HG02884 (cell line): ENCODE results near the gene ARHGEF11.
"Not testable (repeated sequence)": the region's sequence is repeated elsewhere in the genome, so short reads cannot be mapped to it uniquely, and the experiment has no call there.

Experiments
- ATAC-seq: cut with Tn5 transposase; IDR thresholded peaks from one replicate; pipeline ENCODE4 v1.9.1; 2021; ENCODE audit warnings: mild to moderate bottlenecking, moderate library complexity; ENCODE audit not compliant: unreplicated experiment

The ARHGEF11 gene

GRCh38 chr1:156931974-156932710 is 113.4 kb downstream of the ARHGEF11 start:
- ATAC-seq: no peak

DNA sequence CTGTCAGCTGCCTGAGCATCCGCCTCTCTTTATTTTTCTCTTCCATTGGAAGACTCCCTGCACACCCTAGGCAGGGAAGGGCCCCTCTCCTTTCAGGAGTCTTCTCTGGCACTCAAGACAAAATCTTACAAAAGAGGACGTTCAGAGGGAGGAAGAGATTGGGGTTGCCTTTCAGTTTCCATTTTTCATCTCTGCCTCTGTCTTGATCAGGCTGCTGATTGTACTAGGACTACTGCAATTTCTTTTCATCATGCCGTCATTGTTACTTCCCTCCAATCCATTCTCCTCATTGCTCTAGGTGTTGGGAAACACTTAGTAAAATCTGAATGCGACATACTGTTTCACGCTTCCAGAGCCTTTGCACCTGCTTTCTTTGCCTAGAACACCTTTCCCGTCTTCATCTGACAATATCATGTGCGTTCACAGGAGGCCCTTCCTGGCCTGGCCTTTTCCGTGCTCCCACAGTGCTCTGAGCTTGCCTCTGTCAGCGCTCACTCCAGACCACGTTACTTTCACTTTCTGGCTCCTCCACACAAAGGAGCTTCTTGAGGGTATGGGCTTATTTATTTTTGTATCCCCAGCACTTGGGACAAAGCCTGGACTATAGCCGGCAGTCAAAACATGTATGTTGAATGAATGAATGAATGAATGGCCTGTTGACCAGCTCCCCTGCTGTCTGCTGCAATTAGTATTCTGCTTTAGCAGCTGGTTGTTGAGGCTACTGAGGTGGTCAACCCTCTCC is 114.2 kb downstream of the ARHGEF11 start:
- no peak for ATAC-seq

DNA sequence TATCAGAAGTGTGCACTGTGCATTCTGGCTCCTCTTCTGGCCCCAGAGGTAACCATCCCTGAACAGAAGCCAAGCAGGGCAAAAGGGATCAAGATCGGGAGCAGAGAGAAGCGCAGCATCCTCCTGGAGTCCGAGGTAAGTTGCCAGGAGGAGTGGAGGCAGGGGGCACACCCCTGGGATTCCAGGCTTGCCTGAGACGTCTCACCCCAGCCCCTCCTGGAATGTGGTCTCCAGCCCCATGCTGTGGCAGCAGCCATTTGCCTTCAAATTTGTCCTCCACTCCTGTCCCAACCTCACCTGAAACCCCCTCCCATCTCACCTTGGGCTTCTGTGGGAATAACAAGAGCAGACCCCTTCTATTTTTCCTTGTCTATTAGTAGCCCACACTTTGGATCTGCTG is 115.1 kb downstream of the ARHGEF11 start:
- no peak for ATAC-seq

DNA sequence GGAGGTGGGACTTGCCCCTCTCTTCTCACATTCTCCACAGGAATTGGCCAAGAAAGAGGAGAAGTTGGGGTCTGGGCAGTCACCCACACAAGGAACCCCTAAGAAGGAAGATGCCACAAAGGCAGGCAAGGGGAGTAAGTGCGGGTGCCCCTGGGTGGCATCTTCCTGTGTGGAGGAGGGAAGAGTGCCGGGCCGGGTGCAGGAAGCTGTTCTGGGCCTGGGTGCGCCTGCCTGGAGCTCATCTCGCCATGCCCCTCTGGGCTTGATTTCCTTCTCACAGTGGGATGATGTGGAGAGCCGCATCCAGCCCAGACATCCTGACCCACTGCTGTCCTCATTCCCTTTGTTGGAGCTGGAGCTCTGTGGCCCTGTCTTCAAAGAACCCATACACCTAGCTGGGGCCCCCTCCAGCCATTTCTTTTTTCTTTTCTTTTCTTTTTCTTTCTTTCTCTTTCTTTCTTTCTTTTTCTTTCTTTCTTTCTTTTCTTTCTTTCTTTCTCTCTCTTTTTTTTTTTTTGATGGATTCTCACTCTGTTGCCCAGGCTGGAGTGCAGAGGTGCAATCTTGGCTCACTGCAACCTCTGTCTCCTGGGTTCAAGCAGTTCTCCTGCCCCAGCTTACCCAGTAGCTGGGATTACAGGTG is 115.8 kb downstream of the ARHGEF11 start:
- no peak for ATAC-seq

GRCh38 chr1:156928043-156928602 is 117.4 kb downstream of the ARHGEF11 start:
- ATAC-seq: no peak

DNA sequence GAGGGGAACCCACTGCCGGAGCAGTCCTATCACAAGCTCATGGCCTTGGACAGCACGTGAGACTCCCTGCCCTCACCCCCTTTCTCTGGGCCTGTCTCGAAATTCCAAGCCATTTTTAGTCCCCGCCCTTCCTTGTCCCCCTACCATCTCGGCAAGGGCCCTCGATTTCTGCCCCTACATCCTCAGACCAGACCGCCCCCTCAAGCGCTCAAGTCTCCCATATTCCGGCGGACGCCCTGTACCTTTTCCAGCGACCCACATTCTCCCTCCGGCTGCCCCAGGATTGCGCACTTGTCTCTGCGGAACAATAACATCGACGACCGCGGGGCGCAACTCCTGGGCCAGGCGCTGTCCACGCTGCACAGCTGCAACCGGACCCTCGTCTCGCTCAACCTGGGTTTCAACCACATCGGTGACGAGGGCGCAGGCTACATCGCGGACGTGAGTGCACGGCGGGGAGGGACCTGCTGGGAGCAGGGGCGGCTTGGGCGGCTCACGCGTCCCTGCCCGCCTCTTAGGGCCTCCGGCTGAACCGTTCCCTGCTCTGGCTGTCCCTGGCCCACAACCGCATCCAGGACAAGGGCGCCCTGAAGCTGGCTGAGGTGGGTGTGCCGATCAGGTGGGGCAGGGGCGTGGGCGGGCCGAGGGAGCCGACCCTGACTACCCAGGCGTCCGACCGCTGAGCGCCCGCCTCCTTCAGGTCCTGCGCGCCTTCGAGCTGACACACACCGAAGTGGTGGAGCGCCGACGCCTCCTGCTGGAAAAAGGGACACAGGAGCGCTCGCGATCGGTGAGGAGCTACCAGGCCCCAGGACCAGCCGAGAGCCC is 118.1 kb downstream of the ARHGEF11 start:
- ATAC-seq: no peak

DNA sequence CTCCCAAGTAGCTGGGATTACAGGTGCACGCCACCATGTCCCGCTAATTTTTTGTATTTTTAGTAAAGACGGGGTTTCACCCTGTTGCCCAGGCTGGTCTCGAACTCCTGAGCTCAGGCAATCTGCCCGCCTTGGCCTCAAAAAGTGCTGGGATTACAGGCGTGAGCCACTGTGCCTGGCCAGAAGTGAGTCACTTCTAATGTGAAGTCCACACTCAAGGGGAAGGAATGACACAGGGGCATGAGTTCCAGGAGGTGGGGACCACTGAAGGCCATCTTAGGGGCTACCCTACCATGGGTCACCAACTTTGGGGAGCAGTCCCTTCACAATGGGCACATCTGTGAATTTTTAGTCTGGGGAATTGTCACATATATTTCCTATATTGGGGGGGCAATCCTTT is 118.8 kb downstream of the ARHGEF11 start:
- not testable (repeated sequence) for ATAC-seq

DNA sequence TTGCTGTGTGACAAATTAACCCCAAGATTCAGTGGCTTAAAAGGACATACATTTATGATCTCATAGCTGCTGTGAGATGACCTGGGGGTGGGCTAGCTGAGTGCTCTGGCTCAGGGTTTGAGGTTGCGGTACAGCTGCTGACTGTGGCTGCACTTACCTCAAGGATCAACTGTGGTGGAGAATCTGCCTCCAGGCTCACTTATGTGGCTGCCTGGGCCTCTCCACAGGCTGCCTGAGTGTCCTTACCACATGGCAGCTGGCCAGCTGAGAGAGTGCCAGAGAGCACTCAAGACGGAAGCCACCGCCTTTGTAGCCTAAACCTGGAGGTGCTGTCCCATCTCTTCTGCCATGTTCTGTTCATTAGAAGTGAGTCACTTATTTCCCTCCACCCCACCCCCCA is 119.4 kb downstream of the ARHGEF11 start:
- no peak for ATAC-seq

- no peak for ATAC-seq
Observed at GRCh38 chr1:156925154-156926010, 120.2 kb downstream of the ARHGEF11 start.

DNA sequence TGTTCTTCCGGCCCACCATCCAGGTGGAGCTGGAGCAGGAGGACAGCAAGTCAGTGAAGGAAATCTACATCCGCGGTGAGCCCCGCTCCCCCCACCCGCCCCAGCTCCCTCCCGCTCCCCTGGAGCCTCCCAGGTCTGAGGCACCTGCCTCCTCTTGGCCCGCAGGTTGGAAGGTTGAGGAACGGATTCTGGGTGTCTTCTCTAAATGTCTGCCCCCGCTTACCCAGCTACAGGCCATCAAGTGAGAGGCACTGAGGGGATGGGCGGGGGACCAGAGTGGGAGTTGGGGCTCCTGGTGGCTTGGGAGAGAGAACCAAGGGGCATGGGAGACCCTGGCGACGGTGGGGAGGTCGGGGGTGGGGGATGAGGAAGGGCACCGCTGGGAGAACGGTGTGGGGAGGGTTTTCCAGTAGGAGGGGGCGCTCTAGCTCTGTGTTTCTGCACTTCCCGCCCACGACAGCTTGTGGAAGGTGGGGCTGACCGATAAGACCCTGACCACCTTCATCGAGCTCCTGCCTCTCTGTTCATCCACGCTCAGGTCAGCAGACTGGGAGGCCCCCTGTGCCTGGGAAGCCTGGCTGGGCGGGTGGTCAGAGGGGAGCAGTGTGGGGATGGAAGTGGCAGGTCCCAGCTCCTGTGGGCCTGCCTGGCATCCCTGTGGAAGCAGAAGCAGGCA is 120.9 kb downstream of the ARHGEF11 start:
- no peak for ATAC-seq

DNA sequence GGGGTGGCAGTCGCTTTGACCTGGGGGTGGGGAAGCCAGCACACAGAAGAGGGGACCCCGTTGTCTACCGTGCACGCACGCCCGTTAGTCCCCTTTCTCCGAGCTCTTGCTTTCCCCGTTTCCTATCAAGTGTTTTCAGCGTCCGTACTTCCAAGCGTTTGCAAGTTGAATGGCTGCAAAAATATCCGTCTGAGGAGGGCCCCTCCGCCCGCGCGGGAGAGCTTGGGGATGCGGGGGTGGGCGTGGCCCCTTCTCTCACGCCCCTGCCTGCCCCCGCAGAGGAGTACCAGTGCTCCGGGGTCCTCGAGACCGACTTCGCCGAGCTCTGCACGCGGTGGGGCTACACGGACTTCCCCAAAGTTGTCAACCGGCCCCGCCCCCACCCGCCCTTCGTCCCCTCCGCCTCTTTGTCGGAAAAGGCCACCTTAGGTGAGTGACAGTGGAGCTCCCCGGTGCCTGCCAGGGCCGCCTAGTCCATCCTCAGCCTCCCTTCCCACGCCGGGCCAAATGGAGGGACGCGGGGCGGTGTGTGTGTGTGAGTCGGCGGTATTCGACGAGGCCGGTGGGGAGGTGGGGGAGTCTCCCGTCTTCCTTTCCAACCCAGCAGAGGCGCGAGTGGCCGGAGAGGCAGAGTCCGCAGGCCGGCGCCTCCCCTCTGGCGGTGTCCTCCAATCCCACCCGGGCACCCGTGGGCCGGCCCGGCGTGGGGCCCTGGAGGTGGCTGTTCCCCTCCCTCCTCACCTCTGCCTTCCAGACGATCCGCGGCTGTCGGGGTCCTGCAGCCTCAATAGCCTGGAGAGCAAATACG is 121.7 kb downstream of the ARHGEF11 start:
- no peak for ATAC-seq

DNA sequence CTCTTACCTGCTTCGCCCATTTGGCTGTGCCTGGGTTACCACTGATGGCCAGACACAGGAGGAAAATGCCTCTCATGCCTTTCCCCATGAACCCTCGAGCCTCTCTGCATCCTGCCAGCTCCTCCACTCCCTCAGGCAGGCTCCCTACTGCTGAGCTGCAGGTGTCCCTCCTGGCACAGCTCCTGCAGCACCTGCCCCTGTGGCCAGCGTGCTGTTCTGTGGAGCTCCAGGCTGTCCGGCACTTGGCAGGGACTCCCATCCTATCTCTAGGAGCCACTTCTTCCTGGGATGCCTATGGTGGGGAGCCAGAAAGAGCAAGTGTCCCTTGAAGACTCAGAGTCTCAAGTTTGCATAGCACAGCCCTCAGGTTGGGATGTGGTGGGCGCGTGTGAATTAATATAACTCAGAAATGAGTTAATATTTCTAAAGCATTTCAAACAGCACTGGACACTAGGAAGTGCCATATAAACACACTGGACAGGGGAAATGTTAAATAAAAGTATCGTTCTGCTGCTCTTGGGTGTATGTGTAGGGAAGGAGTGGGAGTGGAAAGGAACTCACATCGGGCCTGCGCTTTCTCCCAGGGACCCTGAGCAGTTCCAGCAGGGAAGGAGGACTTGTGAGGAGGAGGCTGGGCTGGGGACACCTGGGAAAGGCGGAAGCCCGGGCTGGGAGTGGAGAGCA is 122.4 kb downstream of the ARHGEF11 start:
- ATAC-seq: no peak

DNA sequence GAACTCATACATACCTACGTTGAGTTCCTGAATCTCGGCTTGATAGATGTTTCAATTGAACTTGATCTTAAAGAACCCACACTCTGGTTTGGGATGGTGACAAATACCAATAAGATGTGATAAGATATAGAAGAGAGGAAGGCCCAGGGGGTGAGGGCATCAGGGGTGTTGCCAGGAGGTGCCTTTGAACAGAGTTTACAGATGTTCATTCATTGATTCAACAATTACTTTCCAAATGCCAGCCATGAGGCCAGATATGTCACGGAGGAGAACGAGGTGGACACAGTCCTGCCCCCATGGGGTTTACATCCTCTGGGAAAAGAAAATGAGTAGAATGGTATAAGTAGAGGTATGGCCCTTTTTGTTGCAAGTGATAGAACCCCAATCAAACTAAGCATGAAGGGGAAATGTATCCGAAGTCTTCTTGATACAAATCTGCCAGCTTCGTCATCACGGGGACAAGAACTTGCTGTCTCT is 124.5 kb downstream of the ARHGEF11 start:
- no peak for ATAC-seq

GRCh38 chr1:156920233-156921052 is 125.1 kb downstream of the ARHGEF11 start, which contains the start of gene LRRC71:
Gene LRRC71, plus strand, starts transcription at chr1:156920632. Its CDS starts 172 bp downstream, at chr1:156920804.
- no peak for ATAC-seq

DNA sequence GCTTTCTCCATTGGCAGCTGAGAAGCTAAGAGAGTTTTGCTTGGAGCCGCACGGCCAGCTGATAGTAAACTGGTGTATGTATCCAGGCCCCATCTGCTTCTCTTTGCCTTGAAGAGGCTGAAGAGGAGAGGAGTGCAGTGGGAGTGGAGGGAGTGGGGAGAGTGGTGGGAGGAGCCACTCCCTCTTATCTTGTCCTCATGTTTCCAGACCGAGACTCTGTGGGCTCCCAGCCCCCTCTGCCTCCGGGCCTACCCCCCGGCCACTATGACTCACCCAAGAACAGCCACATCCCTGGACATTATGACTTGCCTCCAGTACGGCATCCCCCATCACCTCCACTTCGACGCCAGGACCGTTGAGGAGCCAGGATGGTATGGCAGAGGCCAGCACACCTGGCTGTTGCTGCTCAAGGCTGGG is 131.1 kb downstream of the ARHGEF11 start:
- ATAC-seq: no peak

DNA sequence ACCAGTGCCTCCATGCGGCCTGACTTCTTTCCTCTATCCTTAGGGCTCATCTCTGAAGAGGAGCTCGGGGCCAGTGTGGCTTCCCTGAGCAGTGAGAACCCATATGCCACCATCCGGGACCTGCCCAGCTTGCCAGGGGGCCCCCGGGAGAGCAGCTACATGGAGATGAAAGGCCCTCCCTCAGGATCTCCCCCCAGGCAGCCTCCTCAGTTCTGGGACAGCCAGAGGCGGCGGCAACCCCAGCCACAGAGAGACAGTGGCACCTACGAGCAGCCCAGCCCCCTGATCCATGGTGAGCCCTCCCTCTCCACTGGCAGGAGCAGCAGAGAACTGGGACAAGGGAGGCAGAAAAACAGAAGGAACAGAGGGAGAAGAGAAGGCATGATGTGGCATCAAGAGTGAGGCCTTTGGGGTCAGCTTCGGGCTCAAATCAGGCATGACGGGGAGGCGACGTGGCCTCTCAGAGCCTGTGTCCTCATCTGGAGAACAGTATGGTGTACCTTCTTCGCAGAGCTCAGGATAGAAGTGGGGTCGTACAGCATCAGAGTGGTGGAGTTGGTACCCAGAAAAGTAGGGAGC is 131.6 kb downstream of the ARHGEF11 start:
- no peak for ATAC-seq
